H1 (cell line): ENCODE data around the gene ROM1. TPM values are rescaled to one million over a fixed set of nuclear protein-coding genes. Genes with fewer than 3 reads are reported as not detected.
A peak's percentile ranks its signal among the peaks of the same experiment; 100 is the strongest.

Source experiments
- CTCF ChIA-PET: fragments of 300-600 bp; sonication (Branson Sonifier 250); formaldehyde crosslinking; loops from one replicate; lab custom pipeline; 2021; ENCODE audit not compliant: partially characterized antibody; lab: Charles Lee
- POLR2A ChIA-PET: fragments of 300-600 bp; sonication (Branson Sonifier 250); formaldehyde crosslinking; loops from one replicate; lab custom pipeline; 2021; ENCODE audit warnings: inconsistent platforms; ENCODE audit not compliant: partially characterized antibody; lab: Charles Lee
- DNase-seq, 2 experiments: peaks; one replicate each; pipeline versions ENCODE4 v3.0.0 to v3.0.0-alpha.2; 2010 to 2022; ENCODE audit warnings: low spot score in 2 of 2, low read depth in 1 of 2, mixed read lengths in 1 of 2
- FAIRE-seq: peaks from 2 replicates; lab custom pipeline; 2011; peaks lifted over from hg19 to GRCh38; lab: Jason Lieb, UNC
- H2AFZ ChIP-seq: 2 replicates; pipeline ENCODE4 v1.8.1; 2012; ENCODE audit warnings: low read length, inconsistent platforms
- H2AK5ac ChIP-seq: 2 replicates; pipeline ENCODE4 v1.6.1; 2013; ENCODE audit warnings: low read depth, low read length
- H2BK120ac ChIP-seq: replicated peaks from 2 replicates; pipeline ENCODE3; 2013; ENCODE audit warnings: low read depth, low read length, inconsistent platforms
- H2BK12ac ChIP-seq: 2 replicates; pipeline ENCODE4 v1.6.1; 2013; ENCODE audit warnings: low read depth, low read length
- H2BK15ac ChIP-seq: 2 replicates; pipeline ENCODE4 v1.6.1; 2013; ENCODE audit warnings: low read length
- H2BK20ac ChIP-seq: 2 replicates; pipeline ENCODE4 v1.6.1; 2013; ENCODE audit warnings: low read length
- H2BK5ac ChIP-seq: 2 replicates; pipeline ENCODE4 v1.6.1; 2013; ENCODE audit warnings: low read depth, low read length
- H3K14ac ChIP-seq: 2 replicates; pipeline ENCODE4 v1.6.1; 2013; ENCODE audit warnings: inconsistent platforms; ENCODE audit not compliant: insufficient read length
- H3K18ac ChIP-seq: 2 replicates; pipeline ENCODE4 v1.6.1; 2013; ENCODE audit warnings: low read length; ENCODE audit errors: extremely low read depth
- H3K23ac ChIP-seq: 2 replicates; pipeline ENCODE4 v1.6.1; 2013; ENCODE audit warnings: inconsistent platforms; ENCODE audit not compliant: insufficient read length
- H3K23me2 ChIP-seq: 2 replicates; pipeline ENCODE4 v1.6.1; 2013; ENCODE audit warnings: low read depth, low read length
- H3K27ac ChIP-seq: 2 replicates; pipeline ENCODE4 v1.6.1; 2011; ENCODE audit warnings: low read depth, low read length, inconsistent platforms
- H3K27me3 ChIP-seq, 4 experiments: replicated peaks in 1 of 4; 1 replicate in 1 of 4; 2 replicates in 3 of 4; pipeline versions ENCODE4 v1.6.1 to v1.8.1; 2011 to 2013; ENCODE audit warnings: low read length in 3 of 4, mild to moderate bottlenecking in 3 of 4, inconsistent platforms in 2 of 4, mixed read lengths in 2 of 4, moderate library complexity in 1 of 4; ENCODE audit not compliant: control insufficient read depth in 3 of 4, insufficient read depth in 3 of 4; ENCODE audit errors: extremely low read depth in 1 of 4
- H3K36me3 ChIP-seq, 4 experiments: 2 replicates each; pipeline versions ENCODE4 v1.6.1 to v1.8.1; 2011 to 2013; ENCODE audit warnings: mild to moderate bottlenecking in 4 of 4, low read length in 3 of 4, moderate library complexity in 2 of 4, control low read depth in 1 of 4, inconsistent platforms in 1 of 4; ENCODE audit not compliant: insufficient read depth in 4 of 4, control insufficient read depth in 2 of 4
- H3K4ac ChIP-seq: replicated peaks from 2 replicates; pipeline ENCODE3; 2013; ENCODE audit warnings: low read length, low read depth, mixed read lengths, inconsistent platforms; ENCODE audit not compliant: insufficient read length
- H3K4me1 ChIP-seq, 4 experiments: replicated peaks in 1 of 4; 1 replicate in 1 of 4; 2 replicates in 3 of 4; pipeline versions ENCODE4 v1.6.1 to v1.8.1; 2011 to 2013; ENCODE audit warnings: low read length in 3 of 4, inconsistent platforms in 2 of 4, mixed read lengths in 1 of 4; ENCODE audit not compliant: insufficient read depth in 4 of 4, control insufficient read depth in 3 of 4
- H3K4me2 ChIP-seq, 2 experiments: 2 replicates each; pipeline versions ENCODE4 v1.6.1 to v1.8.1; 2011 to 2013; ENCODE audit warnings: low read depth in 2 of 2, low read length in 2 of 2, control low read depth in 1 of 2, inconsistent platforms in 1 of 2, mild to moderate bottlenecking in 1 of 2; ENCODE audit not compliant: insufficient read depth in 1 of 2
- H3K4me3 ChIP-seq, 4 experiments: fragments of 200-600, 300-600 bp in 1 of 4; sonication (generic), shearing (Covaris generic), sonication (Bioruptor Twin) in 1 of 4; 2 replicates each; pipeline versions ENCODE4 v1.5.1 to v1.8.1; 2011 to 2016; ENCODE audit warnings: low read length in 4 of 4, low read depth in 3 of 4, control low read depth in 2 of 4, inconsistent platforms in 2 of 4, mild to moderate bottlenecking in 2 of 4, mixed read lengths in 1 of 4, moderate library complexity in 1 of 4; ENCODE audit not compliant: insufficient read depth in 2 of 4; ENCODE audit errors: extremely low read depth in 1 of 4
- H3K56ac ChIP-seq: replicated peaks from 2 replicates; pipeline ENCODE3; 2013; ENCODE audit warnings: low read depth, mild to moderate bottlenecking, mixed read lengths, low read length, inconsistent platforms; ENCODE audit not compliant: insufficient read length
- H3K79me1 ChIP-seq: 2 replicates; pipeline ENCODE4 v1.6.1; 2013; ENCODE audit warnings: low read depth, low read length, control low read depth
- H3K79me2 ChIP-seq, 2 experiments: 2 replicates each; pipeline versions ENCODE4 v1.6.1 to v1.8.1; 2012 to 2013; ENCODE audit warnings: low read length in 2 of 2, mild to moderate bottlenecking in 2 of 2, inconsistent platforms in 1 of 2; ENCODE audit not compliant: insufficient read depth in 2 of 2, control insufficient read depth in 1 of 2
- H3K9ac ChIP-seq, 4 experiments: replicated peaks in 1 of 4; 1 replicate in 1 of 4; 2 replicates in 3 of 4; pipeline versions ENCODE4 v1.6.1 to v1.8.1; 2011 to 2013; ENCODE audit warnings: low read depth in 3 of 4, low read length in 3 of 4, control low read depth in 2 of 4, mild to moderate bottlenecking in 2 of 4, moderate library complexity in 2 of 4, inconsistent platforms in 1 of 4; ENCODE audit errors: extremely low read depth in 1 of 4
- H3K9me3 ChIP-seq, 2 experiments: 2 replicates each; pipeline versions ENCODE4 v1.6.1 to v1.8.1; 2012 to 2013; ENCODE audit warnings: mild to moderate bottlenecking in 2 of 2, moderate library complexity in 2 of 2, control low read depth in 1 of 2, inconsistent platforms in 1 of 2, low read depth in 1 of 2, low read length in 1 of 2, mixed read lengths in 1 of 2; ENCODE audit not compliant: insufficient read depth in 2 of 2
- H4K20me1 ChIP-seq, 2 experiments: replicated peaks in 1 of 2; 2 replicates each; pipeline versions ENCODE3 to v1.8.1; 2011 to 2013; ENCODE audit warnings: inconsistent platforms in 2 of 2, low read length in 2 of 2, mild to moderate bottlenecking in 1 of 2; ENCODE audit not compliant: insufficient read depth in 2 of 2, control insufficient read depth in 1 of 2
- H4K5ac ChIP-seq: 2 replicates; pipeline ENCODE4 v1.6.1; 2013; ENCODE audit warnings: low read length, low read depth, mixed read lengths, inconsistent platforms; ENCODE audit not compliant: insufficient read length
- H4K8ac ChIP-seq: 2 replicates; pipeline ENCODE4 v1.8.0; 2013; ENCODE audit warnings: mild to moderate bottlenecking, moderate library complexity, low read length, inconsistent platforms; ENCODE audit not compliant: insufficient read depth; ENCODE audit errors: extremely low read depth
- H4K91ac ChIP-seq: replicated peaks from 2 replicates; pipeline ENCODE3; 2013; ENCODE audit warnings: low read length, mixed read lengths, inconsistent platforms; ENCODE audit not compliant: insufficient read length
- CHD1 ChIP-seq: IDR thresholded peaks from 2 replicates; pipeline ENCODE4 v1.6.1; 2012; ENCODE audit warnings: low read depth, low read length, improper control_type of control experiment
- CTBP2 ChIP-seq: IDR thresholded peaks from 2 replicates; pipeline ENCODE4 v1.7.0; 2011; ENCODE audit warnings: borderline replicate concordance, mild to moderate bottlenecking, moderate library complexity, mixed read lengths, low read length; ENCODE audit not compliant: insufficient read depth, insufficient read length
- POLR2AphosphoS5 ChIP-seq: IDR thresholded peaks from 2 replicates; pipeline ENCODE4 v1.6.1; 2011; ENCODE audit warnings: low read depth, low read length
- RAD21 ChIP-seq, 2 experiments: IDR thresholded peaks in 1 of 2; conservative IDR thresholded peaks in 1 of 2; 2 replicates each; pipeline ENCODE4 v1.6.1; 2011; ENCODE audit warnings: low read depth in 2 of 2, low read length in 2 of 2, improper control_type of control experiment in 1 of 2, inconsistent platforms in 1 of 2, mild to moderate bottlenecking in 1 of 2, moderate library complexity in 1 of 2
- SIN3A ChIP-seq, 2 experiments: IDR thresholded peaks in 1 of 2; conservative IDR thresholded peaks in 1 of 2; 2 replicates each; pipeline ENCODE4 v1.6.1; 2011 to 2012; ENCODE audit warnings: low read length in 2 of 2, improper control_type of control experiment in 1 of 2, low read depth in 1 of 2, mild to moderate bottlenecking in 1 of 2
- YY1 ChIP-seq: IDR thresholded peaks from 2 replicates; pipeline ENCODE4 v1.6.1; 2011; ENCODE audit warnings: low read depth, mild to moderate bottlenecking, low read length
- WGBS, 2 experiments: shearing (Covaris generic) in 1 of 2; methylation state at CpG; one replicate each; pipeline versions ENCODE4 v1.1.6 to v1.1.7; 2013 to 2015; ENCODE audit warnings: low lambda C conversion rate in 2 of 2, mixed read lengths in 2 of 2, inconsistent platforms in 1 of 2, low coverage in 1 of 2, missing lambda C conversion rate in 1 of 2; ENCODE audit not compliant: insufficient replicate concordance in 2 of 2, insufficient coverage in 1 of 2, insufficient read length in 1 of 2; ENCODE audit errors: extremely low coverage in 1 of 2, missing lambda C conversion rate in 1 of 2; 5-methylcytosine and 5-hydroxymethylcytosine counted together
- polyA plus RNA-seq, 7 experiments: library from polyadenylated mRNA; depleted of rRNA in 3 of 7; stranded (reverse) in 5 of 7; unstranded in 2 of 7; fragments of >200 nt in 5 of 7; fragments of 200-250 nt in 2 of 7; gene quantifications; 1 replicate in 5 of 7; 2 replicates in 1 of 7; 4 replicates in 1 of 7; pipeline versions ENCODE4 v1.2.1 to v1.2.3, GENCODE V29; 2011 to 2013; ENCODE audit warnings: missing spikeins in 2 of 7, mixed read lengths in 2 of 7
- total RNA-seq: library from RNA; stranded (reverse); fragmentation: NEBNext Ultra II Directional; extraction: Animal tissue kit (Norgen Biotek cat#: 25700); gene quantifications from 2 replicates; pipeline ENCODE4 v1.2.1, GENCODE V29; 2021
- TF ChIP-seq, protein P1 (sequence below): IDR thresholded peaks from 2 replicates; pipeline ENCODE4 v1.6.1; 2012; ENCODE audit warnings: inconsistent platforms
- TF ChIP-seq, protein P2 (sequence below), 3 experiments: IDR thresholded peaks; 1 replicate in 2 of 3; 2 replicates in 1 of 3; pipeline versions ENCODE4 v1.5.1 to v1.6.1; 2011; ENCODE audit warnings: low read length in 3 of 3, mild to moderate bottlenecking in 3 of 3, inconsistent platforms in 2 of 3, low read depth in 1 of 3, moderate library complexity in 1 of 3; ENCODE audit not compliant: insufficient read depth in 1 of 3; ENCODE audit errors: control extremely low read depth in 1 of 3

Gene ROM1
- total and polyA plus RNA-seq, 2 of the 8 experiments (the other 6 are each of a cell fraction or from before 2014, with no cell fraction given): 0.86 to 2.2 TPM

DNA sequence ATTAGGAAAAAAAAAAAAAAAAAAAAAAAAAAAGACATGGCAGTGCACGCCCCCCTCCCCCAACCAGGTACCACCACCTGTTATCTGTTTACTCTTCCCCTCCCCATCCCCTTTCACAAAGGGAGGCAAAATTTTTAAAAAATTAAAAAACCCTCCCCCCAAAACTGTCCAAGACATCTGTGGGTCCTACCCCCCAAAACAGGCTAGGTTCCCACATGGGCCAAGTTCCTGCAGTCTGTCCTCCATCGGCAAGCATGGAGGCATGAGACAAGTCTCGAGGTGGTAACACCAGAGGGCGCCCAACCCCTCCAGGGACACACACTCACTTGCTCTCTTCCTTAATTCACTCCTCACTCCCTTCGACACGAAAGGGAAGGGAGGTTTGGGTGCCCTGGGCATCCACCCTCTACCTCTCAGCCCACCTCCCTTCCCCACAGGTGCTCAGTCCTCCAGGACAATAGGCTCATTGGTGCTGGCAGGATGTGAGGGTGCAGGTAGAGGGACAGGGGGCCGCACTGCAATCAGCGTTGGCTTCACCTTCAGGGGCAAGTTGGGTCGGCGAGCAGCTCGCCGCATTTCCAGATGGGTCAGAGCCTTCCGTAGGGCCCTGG lies 19.5 kb upstream of the ROM1 start:
- no peak overlapping the region for H3K4me2 ChIP-seq
- no peak overlapping the region for H3K18ac ChIP-seq
- no peak overlapping the region for H2AK5ac ChIP-seq
- DNase-seq: peak in 1 of 2 experiments; percentile 88
- peaks cover 6% of the 10 kb centered on the region for H3K23me2 ChIP-seq
- H4K5ac ChIP-seq: no peak overlapping the region
- H3K4ac ChIP-seq: no peak overlapping the region
- H2BK20ac ChIP-seq: no peak overlapping the region
- POLR2A ChIA-PET: interaction anchor here (0.6 to 12.3 kb wide), 22 partner anchors 8 to 258 kb away, joined by 3 to 235 read pairs (median 8); partner anchors contain the start of genes B3GAT3, C11orf98, CSKMT and EEF1G
- H3K27me3 ChIP-seq: no peaks in the 10 kb centered on the region
- H3K4me1 ChIP-seq: peaks cover 0 to 3% (median under 1%) of the 10 kb centered on the region in 4 experiments; a peak in 5 of 7 replicates
- 72% methylated on average over 12 of the region's 13 CpGs; no CpG with 5 or more reads in 1 of the 2 experiments for WGBS, 2 experiments
- H3K56ac ChIP-seq: no peak overlapping the region
- H3K4me3 ChIP-seq: no peak overlapping the region
- CTCF ChIA-PET: interaction anchor here (0.6 to 7.2 kb wide), 31 partner anchors 7 to 201 kb away, joined by 3 to 97 read pairs (median 3); partner anchors contain the start of genes B3GAT3, EML3, GANAB and MTA2
- no peak overlapping the region for H3K14ac ChIP-seq
- no peaks in the 10 kb centered on the region for H3K9me3 ChIP-seq
- peak; percentile 43; the same call in 1 of the 2 replicates for TF ChIP-seq POLR2AphosphoS5
- TF ChIP-seq, protein P1, sequence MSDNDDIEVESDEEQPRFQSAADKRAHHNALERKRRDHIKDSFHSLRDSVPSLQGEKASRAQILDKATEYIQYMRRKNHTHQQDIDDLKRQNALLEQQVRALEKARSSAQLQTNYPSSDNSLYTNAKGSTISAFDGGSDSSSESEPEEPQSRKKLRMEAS: peak; percentile 75
- peak; percentile 68 for TF ChIP-seq RAD21 (IDR thresholded peaks at IDR 0.05 in 1 of 2, conservative IDR thresholded peaks at IDR 0.05 in 1 of 2; ENCODE audit: low read depth in 2 of 2, low read length in 2 of 2)
- TF ChIP-seq CHD1: no peak
- peak; percentile 85 for TF ChIP-seq YY1
- TF ChIP-seq SIN3A (conservative IDR thresholded peaks at IDR 0.05 in 1 of 2, IDR thresholded peaks at IDR 0.05 in 1 of 2; ENCODE audit: low read depth in 1 of 2, low read length in 2 of 2): peak in 1 of 2 experiments; percentile 74; a peak in 2 of 4 replicates
- TF ChIP-seq CTBP2: no peak
- TF ChIP-seq, protein P2, sequence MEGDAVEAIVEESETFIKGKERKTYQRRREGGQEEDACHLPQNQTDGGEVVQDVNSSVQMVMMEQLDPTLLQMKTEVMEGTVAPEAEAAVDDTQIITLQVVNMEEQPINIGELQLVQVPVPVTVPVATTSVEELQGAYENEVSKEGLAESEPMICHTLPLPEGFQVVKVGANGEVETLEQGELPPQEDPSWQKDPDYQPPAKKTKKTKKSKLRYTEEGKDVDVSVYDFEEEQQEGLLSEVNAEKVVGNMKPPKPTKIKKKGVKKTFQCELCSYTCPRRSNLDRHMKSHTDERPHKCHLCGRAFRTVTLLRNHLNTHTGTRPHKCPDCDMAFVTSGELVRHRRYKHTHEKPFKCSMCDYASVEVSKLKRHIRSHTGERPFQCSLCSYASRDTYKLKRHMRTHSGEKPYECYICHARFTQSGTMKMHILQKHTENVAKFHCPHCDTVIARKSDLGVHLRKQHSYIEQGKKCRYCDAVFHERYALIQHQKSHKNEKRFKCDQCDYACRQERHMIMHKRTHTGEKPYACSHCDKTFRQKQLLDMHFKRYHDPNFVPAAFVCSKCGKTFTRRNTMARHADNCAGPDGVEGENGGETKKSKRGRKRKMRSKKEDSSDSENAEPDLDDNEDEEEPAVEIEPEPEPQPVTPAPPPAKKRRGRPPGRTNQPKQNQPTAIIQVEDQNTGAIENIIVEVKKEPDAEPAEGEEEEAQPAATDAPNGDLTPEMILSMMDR (IDR thresholded peaks at IDR 0.05; ENCODE audit: control extremely low read depth in 1 of 3, insufficient read depth in 1 of 3, low read depth in 1 of 3, low read length in 3 of 3): peak; percentile 69 to 91 (median 87)
- no peak overlapping the region for H4K8ac ChIP-seq
- no peak overlapping the region for H3K27ac ChIP-seq
- H3K23ac ChIP-seq: no peak overlapping the region
- FAIRE-seq: no peak
- H2BK12ac ChIP-seq: no peak overlapping the region
- peaks cover 0 to 22% of the 10 kb centered on the region in 2 experiments; a peak in 2 of 4 replicates for H3K79me2 ChIP-seq
- peaks cover 36 to 52% (median 38%) of the 10 kb centered on the region in 4 experiments for H3K36me3 ChIP-seq
- H4K20me1 ChIP-seq: peaks cover 4 to 5% of the 10 kb centered on the region in 2 experiments
- H2BK120ac ChIP-seq: no peak overlapping the region
- H3K9ac ChIP-seq: no peak overlapping the region
- no peak overlapping the region for H4K91ac ChIP-seq
- H3K79me1 ChIP-seq: no peaks in the 10 kb centered on the region
- H2BK15ac ChIP-seq: no peak overlapping the region
- H2AFZ ChIP-seq: no peak overlapping the region
- no peak overlapping the region for H2BK5ac ChIP-seq
